ENCODE results near the gene ISCU.

GRCh38 chr12:108589028-108589839 is 26.8 kb downstream of the ISCU start:
- TF ChIP-seq, protein P1, sequence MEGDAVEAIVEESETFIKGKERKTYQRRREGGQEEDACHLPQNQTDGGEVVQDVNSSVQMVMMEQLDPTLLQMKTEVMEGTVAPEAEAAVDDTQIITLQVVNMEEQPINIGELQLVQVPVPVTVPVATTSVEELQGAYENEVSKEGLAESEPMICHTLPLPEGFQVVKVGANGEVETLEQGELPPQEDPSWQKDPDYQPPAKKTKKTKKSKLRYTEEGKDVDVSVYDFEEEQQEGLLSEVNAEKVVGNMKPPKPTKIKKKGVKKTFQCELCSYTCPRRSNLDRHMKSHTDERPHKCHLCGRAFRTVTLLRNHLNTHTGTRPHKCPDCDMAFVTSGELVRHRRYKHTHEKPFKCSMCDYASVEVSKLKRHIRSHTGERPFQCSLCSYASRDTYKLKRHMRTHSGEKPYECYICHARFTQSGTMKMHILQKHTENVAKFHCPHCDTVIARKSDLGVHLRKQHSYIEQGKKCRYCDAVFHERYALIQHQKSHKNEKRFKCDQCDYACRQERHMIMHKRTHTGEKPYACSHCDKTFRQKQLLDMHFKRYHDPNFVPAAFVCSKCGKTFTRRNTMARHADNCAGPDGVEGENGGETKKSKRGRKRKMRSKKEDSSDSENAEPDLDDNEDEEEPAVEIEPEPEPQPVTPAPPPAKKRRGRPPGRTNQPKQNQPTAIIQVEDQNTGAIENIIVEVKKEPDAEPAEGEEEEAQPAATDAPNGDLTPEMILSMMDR (IDR thresholded peaks at IDR 0.05; ENCODE audit: low read depth, low read length, poor library complexity, severe bottlenecking): no peak
- no peak for TF ChIP-seq EZH2phosphoT487 (IDR thresholded peaks at IDR 0.05; ENCODE audit: borderline replicate concordance, low read length)
